Left lung (tissue), 10 donors: ENCODE measurements around the gene POLR2L. TPM values are rescaled to one million over a fixed set of nuclear protein-coding genes. Genes with fewer than 3 reads are reported as not detected.

Experiments used
- ATAC-seq: fragments of 200-7000 bp; cut with Tn5 transposase; one replicate; pipeline ENCODE4 v1.9.1; 2020; ENCODE audit warnings: moderate library complexity
- DNase-seq, 4 donors: peaks; one replicate each; pipeline ENCODE4 v3.0.0-alpha.2; 2013 to 2020
- H3K27ac ChIP-seq, 2 donors: fragments of 200-600 bp; sonication (generic) in 1 of 2; one replicate each; pipeline versions ENCODE4 v1.5.0 to v1.8.0; 2020 to 2021
- H3K27me3 ChIP-seq, 2 donors: fragments of 200-600 bp; sonication (generic) in 1 of 2; one replicate each; pipeline versions ENCODE4 v1.5.0 to v1.8.0; 2020 to 2021
- H3K36me3 ChIP-seq, 2 donors: fragments of 200-600 bp; sonication (generic) in 1 of 2; one replicate each; pipeline versions ENCODE4 v1.5.0 to v1.8.0; 2020 to 2021
- H3K4me1 ChIP-seq, 2 donors: fragments of 200-600 bp; one replicate each; pipeline ENCODE4 v1.8.0; 2021
- H3K4me3 ChIP-seq, 2 donors: fragments of 200-600 bp; sonication (generic) in 1 of 2; one replicate each; pipeline versions ENCODE4 v1.5.0 to v1.8.0; 2020 to 2021; ENCODE audit warnings: mild to moderate bottlenecking in 1 of 2
- H3K9me3 ChIP-seq, 2 donors: fragments of 200-600 bp; sonication (generic) in 1 of 2; one replicate each; pipeline versions ENCODE4 v1.5.0 to v1.8.0; 2020 to 2021
- CTCF ChIP-seq, 2 donors: fragments of 200-600 bp; sonication (generic) in 1 of 2; IDR thresholded peaks; one replicate each; pipeline versions ENCODE4 v1.5.0 to v1.8.0; 2021; ENCODE audit warnings: antibody characterized with exemption in 2 of 2
- intact Hi-C, 2 donors: fragments of 100-400 bp; cut with DNase I; formaldehyde crosslinking; loops; one replicate each; pipeline versions ENCODE4 v1.11.2 to v1.14.2; 2022
- polyA plus RNA-seq, 6 donors: library from polyadenylated mRNA; unstranded; fragments of 120-200 nt; gene quantifications; one replicate each; pipeline ENCODE4 v1.2.1, GENCODE V29; 2013; ENCODE audit not compliant: insufficient read length in 6 of 6
- total RNA-seq, 2 donors: library from RNA; stranded (reverse); fragmentation: NEBNext Ultra II Directional; extraction: Animal tissue kit (Norgen Biotek cat#: 25700); gene quantifications; one replicate each; pipeline ENCODE4 v1.2.1, GENCODE V29; 2021
- donor health status: DM: no; HTN: yes; CAD: no.
- donor health status: DM: no; HTN: no; CAD: no.

The POLR2L gene
- total and polyA plus RNA-seq, 8 donors = 65.2 to 227 (median 103) TPM

- peaks cover 0 to 22% of the 10 kb centered on the region in 2 donors for H3K36me3 ChIP-seq
- no peak for TF ChIP-seq CTCF (IDR thresholded peaks at IDR 0.05)
- no peak overlapping the region for H3K4me3 ChIP-seq
- intact Hi-C loops = no loop called here
- ATAC-seq = no peak
- no peak for DNase-seq
- H3K9me3 ChIP-seq = no peaks in the 10 kb centered on the region
- H3K27ac ChIP-seq = no peak overlapping the region
- no peaks in the 10 kb centered on the region for H3K4me1 ChIP-seq
- no peaks in the 10 kb centered on the region for H3K27me3 ChIP-seq
These were observed 33.5 kb upstream of the POLR2L start for GRCh38 chr11:875769-876301.

DNA sequence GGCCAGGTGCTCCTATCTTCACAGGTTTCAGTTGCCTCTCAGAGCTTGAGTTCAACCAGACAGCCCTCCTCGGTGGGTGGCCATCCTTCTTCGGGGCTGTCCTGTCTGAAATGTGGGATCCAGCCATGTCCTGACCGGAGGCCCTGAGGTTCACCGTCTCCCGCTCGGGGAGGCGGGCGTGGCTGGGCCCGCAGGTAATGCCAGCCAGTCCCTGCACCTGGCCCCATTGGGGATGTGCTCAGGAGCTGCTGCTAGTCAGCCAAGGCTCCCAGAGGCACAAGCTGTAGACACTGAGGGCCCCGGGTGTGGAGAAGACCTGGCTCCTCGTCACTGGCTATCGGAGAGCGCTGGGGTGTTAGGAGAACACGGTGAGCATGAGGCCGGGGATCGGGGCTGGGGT, 32.9 kb upstream of the POLR2L start:
- TF ChIP-seq CTCF (IDR thresholded peaks at IDR 0.05) = no peak
- peaks cover 0 to 16% of the 10 kb centered on the region in 2 donors for H3K36me3 ChIP-seq
- H3K27me3 ChIP-seq = no peaks in the 10 kb centered on the region
- intact Hi-C loops = no loop called here
- no peak for DNase-seq
- H3K4me3 ChIP-seq = no peak overlapping the region
- no peak for ATAC-seq
- no peak overlapping the region for H3K27ac ChIP-seq
- no peaks in the 10 kb centered on the region for H3K9me3 ChIP-seq
- H3K4me1 ChIP-seq = no peaks in the 10 kb centered on the region

GRCh38 chr11:873706-874105, 31.4 kb upstream of the POLR2L start:
- Histone ChIP-seq H3K36me3 (peaks cover 0 to under 1% of the 10 kb centered on the region in 2 donors), H3K9me3 (no peaks in the 10 kb centered on the region), H3K27ac (no peak overlapping the region), H3K4me1 (no peaks in the 10 kb centered on the region), H3K4me3 (no peak overlapping the region), H3K27me3 (no peaks in the 10 kb centered on the region)
- ATAC-seq = no peak
- intact Hi-C loops = no loop called here
- no peak for TF ChIP-seq CTCF (IDR thresholded peaks at IDR 0.05)
- no peak for DNase-seq

DNA sequence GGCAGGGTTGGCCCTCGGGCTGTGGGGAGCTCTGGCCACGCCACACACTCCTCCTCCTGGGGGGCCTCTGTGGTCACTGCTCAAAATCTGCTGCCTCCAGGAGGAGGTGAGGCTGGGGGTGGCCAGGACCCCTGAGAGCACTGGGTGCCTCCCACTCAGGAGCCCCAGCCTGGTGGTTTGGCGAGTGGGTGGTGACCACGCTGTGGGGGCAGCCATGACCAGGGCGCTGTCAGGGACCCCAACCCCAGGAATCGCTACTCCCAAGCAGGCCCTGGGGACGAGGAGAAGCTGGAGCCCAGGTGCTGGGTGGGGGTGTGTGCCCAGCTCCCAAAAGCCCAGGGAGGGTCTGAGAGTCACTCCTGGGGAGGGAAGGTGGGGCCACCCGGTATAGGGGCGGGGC, 30.5 kb upstream of the POLR2L start:
- H3K9me3 ChIP-seq = no peaks in the 10 kb centered on the region
- H3K27me3 ChIP-seq = no peaks in the 10 kb centered on the region
- H3K4me1 ChIP-seq = no peaks in the 10 kb centered on the region
- H3K4me3 ChIP-seq = no peak overlapping the region
- DNase-seq = no peak
- no peak overlapping the region for H3K27ac ChIP-seq
- no peak for ATAC-seq
- H3K36me3 ChIP-seq = no peaks in the 10 kb centered on the region
- no peak for TF ChIP-seq CTCF (IDR thresholded peaks at IDR 0.05)
- intact Hi-C loops = no loop called here

DNA sequence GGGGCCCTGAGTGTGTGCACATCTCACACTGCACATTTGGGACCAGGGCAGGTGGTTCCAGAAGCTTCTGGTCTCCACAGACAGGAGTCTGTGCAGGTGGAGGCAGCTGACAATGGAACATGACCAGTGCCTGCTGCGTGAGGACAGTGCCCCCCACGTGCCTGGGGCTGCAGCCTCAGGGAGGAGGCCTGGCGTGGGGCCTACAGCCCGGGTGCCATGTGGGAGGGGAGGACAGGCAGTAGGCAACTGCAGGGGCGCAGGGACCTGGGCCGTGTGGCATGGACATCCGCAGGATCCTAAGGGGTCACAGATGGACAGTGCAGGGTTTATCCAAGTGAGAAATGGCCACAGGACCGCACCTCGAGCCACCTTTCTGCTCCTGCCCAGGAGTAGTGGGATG, 29.1 kb upstream of the POLR2L start:
- intact Hi-C loops = no loop called here
- Histone ChIP-seq H3K36me3 (peaks cover 0 to 7% of the 10 kb centered on the region in 2 donors), H3K27me3 (no peaks in the 10 kb centered on the region), H3K9me3 (no peaks in the 10 kb centered on the region), H3K27ac (no peak overlapping the region), H3K4me3 (no peak overlapping the region), H3K4me1 (no peaks in the 10 kb centered on the region)
- TF ChIP-seq CTCF (IDR thresholded peaks at IDR 0.05) = no peak
- ATAC-seq (no peak), DNase-seq (no peak)
